Neural cell (in vitro differentiated cells): Measurements from ENCODE around the gene EYS. TPM values are rescaled to one million over a fixed set of nuclear protein-coding genes. Genes with fewer than 3 reads are reported as not detected.

Source experiments
- H2AFZ ChIP-seq: fragments of 200-600, 300-800 bp; sonication (generic), shearing (Covaris generic); 2 replicates; pipeline ENCODE4 v1.6.0; 2014; ENCODE audit warnings: low read depth, mild to moderate bottlenecking, antibody characterized with exemption, low read length, moderate library complexity
- H3F3A ChIP-seq: fragments of 200-600 bp; shearing (Covaris generic); 2 replicates; pipeline ENCODE4 v1.6.1; 2016; ENCODE audit warnings: mild to moderate bottlenecking, moderate library complexity, mixed read lengths, antibody characterized with exemption, low read length; ENCODE audit not compliant: insufficient read depth, poor library complexity, severe bottlenecking
- H3K27ac ChIP-seq: fragments of 200-600, 300-800 bp; sonication (generic), shearing (Covaris generic); 2 replicates; pipeline ENCODE4 v1.5.1; 2014; ENCODE audit warnings: mild to moderate bottlenecking, low read length, moderate library complexity
- H3K27me3 ChIP-seq: fragments of 300-800, 200-600 bp; sonication (generic), shearing (Covaris generic); 2 replicates; pipeline ENCODE4 v1.6.0; 2014; ENCODE audit warnings: mild to moderate bottlenecking, low read depth, low read length, moderate library complexity; ENCODE audit not compliant: insufficient read depth
- H3K36me3 ChIP-seq: fragments of 300-800, 200-600 bp; sonication (generic), shearing (Covaris generic); 2 replicates; pipeline ENCODE4 v1.5.1; 2014; ENCODE audit warnings: mild to moderate bottlenecking, antibody characterized with exemption, low read length, moderate library complexity; ENCODE audit not compliant: insufficient read depth
- H3K4me2 ChIP-seq: fragments of 300-800, 200-600 bp; sonication (generic), shearing (Covaris generic); 2 replicates; pipeline ENCODE4 v1.6.0; 2014; ENCODE audit warnings: mild to moderate bottlenecking, low read length
- H3K4me3 ChIP-seq: fragments of 300-800, 200-600 bp; sonication (generic), shearing (Covaris generic); 2 replicates; pipeline ENCODE4 v1.5.1; 2014; ENCODE audit warnings: mild to moderate bottlenecking, low read length, moderate library complexity
- H3K79me2 ChIP-seq: fragments of 200-600 bp; shearing (Covaris generic); replicated peaks from 2 replicates; pipeline ENCODE4 v1.6.0; 2014; ENCODE audit warnings: mild to moderate bottlenecking, low read length, moderate library complexity; ENCODE audit not compliant: insufficient read depth
- H3K9ac ChIP-seq: fragments of 300-800, 200-600 bp; sonication (generic), shearing (Covaris generic); 2 replicates; pipeline ENCODE4 v1.6.1; 2016; ENCODE audit warnings: mild to moderate bottlenecking, low read length, mixed read lengths
- H3K9me2 ChIP-seq: fragments of 200-600 bp; shearing (Covaris generic); 2 replicates; pipeline ENCODE4 v1.6.1; 2016; ENCODE audit warnings: mild to moderate bottlenecking, low read length, mixed read lengths; ENCODE audit not compliant: insufficient read depth
- H3K9me3 ChIP-seq: fragments of 200-600, 300-800 bp; sonication (generic), shearing (Covaris generic); 2 replicates; pipeline ENCODE4 v1.6.1; 2016; ENCODE audit warnings: mild to moderate bottlenecking, mixed run types, low read length, moderate library complexity, mixed read lengths
- H4K20me1 ChIP-seq: fragments of 200-600 bp; shearing (Covaris generic); 2 replicates; pipeline ENCODE4 v1.6.1; 2016; ENCODE audit warnings: mild to moderate bottlenecking, mixed run types; ENCODE audit not compliant: insufficient read depth
- CTCF ChIP-seq: fragments of 450-650 bp; IDR thresholded peaks from 2 replicates; pipeline ENCODE4 v1.5.1; 2014; ENCODE audit warnings: antibody characterized with exemption, mild to moderate bottlenecking, moderate library complexity; ENCODE audit not compliant: poor library complexity, severe bottlenecking
- EP300 ChIP-seq: fragments of 450-650 bp; conservative IDR thresholded peaks from 2 replicates; pipeline ENCODE4 v1.6.1; 2014; ENCODE audit warnings: antibody characterized with exemption, mild to moderate bottlenecking, moderate library complexity; ENCODE audit not compliant: poor library complexity, severe bottlenecking
- EZH2 ChIP-seq: fragments of 200-600, 300-800 bp; shearing (Covaris generic), sonication (generic); IDR thresholded peaks from 2 replicates; pipeline ENCODE4 v1.6.1; 2014; ENCODE audit warnings: antibody characterized with exemption, low read length, borderline replicate concordance, mild to moderate bottlenecking; ENCODE audit not compliant: insufficient read depth, poor library complexity, severe bottlenecking
- MXI1 ChIP-seq: fragments of 450-650 bp; conservative IDR thresholded peaks from 2 replicates; pipeline ENCODE4 v1.6.1; 2014; ENCODE audit warnings: antibody characterized with exemption, mild to moderate bottlenecking; ENCODE audit not compliant: poor library complexity, severe bottlenecking
- POLR2AphosphoS5 ChIP-seq: IDR thresholded peaks from 2 replicates; pipeline ENCODE4 v1.6.1; 2012
- RAD21 ChIP-seq: fragments of 450-650 bp; conservative IDR thresholded peaks from 2 replicates; pipeline ENCODE4 v1.6.1; 2014; ENCODE audit warnings: antibody characterized with exemption, mild to moderate bottlenecking, moderate library complexity
- REST ChIP-seq: IDR thresholded peaks from 2 replicates; pipeline ENCODE4 v1.6.1; 2012; ENCODE audit warnings: borderline replicate concordance
- SMC3 ChIP-seq: fragments of 450-650 bp; conservative IDR thresholded peaks from 2 replicates; pipeline ENCODE4 v1.6.1; 2014; ENCODE audit warnings: antibody characterized with exemption, mild to moderate bottlenecking, moderate library complexity; ENCODE audit not compliant: poor library complexity
- TAF1 ChIP-seq: IDR thresholded peaks from 2 replicates; pipeline ENCODE4 v1.6.1; 2012; ENCODE audit warnings: low read depth
- polyA plus RNA-seq: library from polyadenylated mRNA; depleted of rRNA; stranded (reverse); fragments of >200 nt; gene quantifications from 2 replicates; pipeline ENCODE4 v1.2.3, GENCODE V29; 2014

Gene EYS
- polyA plus RNA-seq, 1 donor from 2014 or later: 0.38 TPM

- H3K4me2 ChIP-seq: no peak overlapping the region
These were observed 914.5 kb downstream of the EYS start for GRCh38 chr6:64792534-64792933.

GRCh38 chr6:64789476-64789875 lies 917.5 kb downstream of the EYS start:
- Histone ChIP-seq H3K27me3 (no peaks in the 10 kb centered on the region), H3K36me3 (no peaks in the 10 kb centered on the region), H3K79me2 (no peaks in the 10 kb centered on the region)

More at GRCh38 chr6:64792534-64792933, 914.5 kb downstream of the EYS start:
- Histone ChIP-seq H4K20me1 (no peaks in the 10 kb centered on the region), H3K36me3 (no peaks in the 10 kb centered on the region), H3K9me3 (no peaks in the 10 kb centered on the region), H3F3A (no peaks in the 10 kb centered on the region), H2AFZ (no peak overlapping the region), H3K9me2 (no peaks in the 10 kb centered on the region), H3K27me3 (no peaks in the 10 kb centered on the region), H3K27ac (no peak overlapping the region), H3K9ac (no peak overlapping the region), H3K79me2 (no peaks in the 10 kb centered on the region), H3K4me3 (no peak overlapping the region)
- TF ChIP-seq EP300: no peak
- no peak for TF ChIP-seq POLR2AphosphoS5
- no peak for TF ChIP-seq SMC3
- no peak for TF ChIP-seq CTCF
- TF ChIP-seq RAD21: no peak
- TF ChIP-seq REST: no peak
- TF ChIP-seq MXI1: no peak
- TF ChIP-seq TAF1: no peak
- TF ChIP-seq EZH2: no peak

More at GRCh38 chr6:64789476-64789875, 917.5 kb downstream of the EYS start:
- Histone ChIP-seq H3K9me3 (no peaks in the 10 kb centered on the region), H3K4me2 (no peak overlapping the region), H3K9ac (no peak overlapping the region), H2AFZ (no peak overlapping the region), H4K20me1 (no peaks in the 10 kb centered on the region), H3K27ac (no peak overlapping the region), H3K9me2 (peaks cover 2% of the 10 kb centered on the region), H3F3A (no peaks in the 10 kb centered on the region), H3K4me3 (no peak overlapping the region)
- no peak for TF ChIP-seq CTCF
